HG03039 (cell line): ENCODE data around the gene DHRS1.

Experiments
- ATAC-seq: cut with Tn5 transposase; IDR thresholded peaks from one replicate; pipeline ENCODE4 v1.9.1; 2021; ENCODE audit warnings: mild to moderate bottlenecking, moderate library complexity; ENCODE audit not compliant: unreplicated experiment

Gene DHRS1

DNA sequence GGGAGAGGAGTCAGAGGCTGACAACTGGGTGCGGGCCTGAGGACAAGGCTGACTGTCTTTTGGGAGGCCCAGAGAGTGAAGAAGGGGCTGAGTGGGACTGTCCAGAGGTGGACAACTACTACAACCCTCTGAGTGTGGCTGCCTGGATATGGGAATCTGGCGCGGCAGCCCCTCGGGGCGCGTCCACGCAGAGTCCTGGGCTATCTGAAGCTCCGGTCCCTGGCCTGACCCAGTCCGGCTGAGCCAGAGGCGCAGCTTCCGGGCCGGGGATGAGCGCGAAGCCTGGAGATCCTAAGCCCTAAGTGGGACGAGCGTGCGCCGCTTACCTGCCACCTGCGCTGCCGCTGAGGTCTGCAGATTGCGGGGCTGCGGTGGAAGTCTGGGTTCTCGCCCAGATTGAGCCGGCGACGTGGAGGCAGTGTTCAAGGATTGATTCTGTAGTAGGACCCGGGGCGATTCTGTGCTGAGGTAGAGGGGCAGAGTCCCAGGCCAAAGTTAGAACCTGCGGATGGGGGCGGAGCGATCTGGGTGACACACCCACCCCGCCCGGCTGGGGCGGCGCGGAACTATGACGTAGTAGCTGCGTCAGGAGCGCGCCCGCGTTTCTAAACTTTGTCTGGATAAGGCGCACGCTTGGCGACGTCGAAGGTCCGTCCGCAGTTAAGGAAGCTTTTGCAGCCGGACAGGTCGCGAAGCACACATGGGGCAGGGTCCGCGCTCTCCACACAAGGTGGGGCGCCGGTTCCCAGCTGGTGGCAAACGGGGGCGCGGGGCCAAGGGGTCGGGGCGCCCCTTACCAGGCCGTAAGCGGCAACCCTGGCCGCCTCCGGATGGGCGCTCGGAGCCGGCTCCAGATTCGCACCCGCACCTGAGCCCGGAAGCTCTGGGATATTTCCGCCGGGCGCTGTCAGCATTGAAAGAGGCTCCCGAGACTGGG is at the start of gene DHRS1, which contains the start of gene NOP9:
DHRS1 (minus strand) TSS at position 526 of the 937 bp plus-strand sequence. CDS start 674 bp downstream, outside the sequence.
NOP9 (plus strand) TSS at position 596 of the 937 bp plus-strand sequence; CDS start at position 701, 105 bp downstream.
- peak; percentile 59 for ATAC-seq

DNA sequence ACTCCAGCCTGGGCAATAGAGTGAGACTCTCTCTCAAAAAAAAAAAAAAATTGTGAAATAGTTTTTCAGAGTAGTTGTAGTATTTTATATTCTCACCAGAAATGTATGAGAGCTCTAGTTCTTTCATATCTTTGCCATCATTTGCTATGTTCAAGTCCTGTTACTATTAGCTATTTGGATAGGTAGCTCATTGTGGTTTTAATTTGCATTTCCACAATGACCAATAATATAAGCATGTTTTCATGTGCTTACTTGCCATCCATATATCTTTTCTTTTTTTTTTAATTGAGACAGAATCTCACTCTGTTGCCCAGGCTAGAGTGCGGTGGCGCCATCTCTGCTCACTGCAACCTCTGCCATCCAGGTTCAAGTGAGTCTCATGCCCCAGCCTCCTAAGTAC is 48.6 kb upstream of the DHRS1 start:
- no peak for ATAC-seq

DNA sequence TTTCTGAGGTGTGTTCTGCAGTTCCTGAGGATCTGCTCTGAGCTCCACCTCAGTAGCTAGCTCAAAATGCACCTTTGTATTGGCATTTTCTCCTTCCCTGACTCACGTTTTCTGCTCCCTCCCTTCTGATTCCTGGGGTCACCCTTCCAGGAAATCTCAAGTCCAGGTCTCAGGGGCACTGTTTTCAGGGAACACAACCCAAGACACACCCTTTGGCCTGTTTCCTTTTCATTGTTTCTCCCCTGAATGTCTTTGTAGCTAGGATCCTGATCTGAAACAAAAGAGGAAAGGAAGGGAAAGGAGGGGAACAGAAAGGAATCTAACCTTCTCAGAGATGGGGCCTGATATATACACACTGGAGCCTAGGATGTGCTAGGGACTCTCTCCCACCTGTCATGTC is 47.6 kb upstream of the DHRS1 start:
- ATAC-seq = no peak

DNA sequence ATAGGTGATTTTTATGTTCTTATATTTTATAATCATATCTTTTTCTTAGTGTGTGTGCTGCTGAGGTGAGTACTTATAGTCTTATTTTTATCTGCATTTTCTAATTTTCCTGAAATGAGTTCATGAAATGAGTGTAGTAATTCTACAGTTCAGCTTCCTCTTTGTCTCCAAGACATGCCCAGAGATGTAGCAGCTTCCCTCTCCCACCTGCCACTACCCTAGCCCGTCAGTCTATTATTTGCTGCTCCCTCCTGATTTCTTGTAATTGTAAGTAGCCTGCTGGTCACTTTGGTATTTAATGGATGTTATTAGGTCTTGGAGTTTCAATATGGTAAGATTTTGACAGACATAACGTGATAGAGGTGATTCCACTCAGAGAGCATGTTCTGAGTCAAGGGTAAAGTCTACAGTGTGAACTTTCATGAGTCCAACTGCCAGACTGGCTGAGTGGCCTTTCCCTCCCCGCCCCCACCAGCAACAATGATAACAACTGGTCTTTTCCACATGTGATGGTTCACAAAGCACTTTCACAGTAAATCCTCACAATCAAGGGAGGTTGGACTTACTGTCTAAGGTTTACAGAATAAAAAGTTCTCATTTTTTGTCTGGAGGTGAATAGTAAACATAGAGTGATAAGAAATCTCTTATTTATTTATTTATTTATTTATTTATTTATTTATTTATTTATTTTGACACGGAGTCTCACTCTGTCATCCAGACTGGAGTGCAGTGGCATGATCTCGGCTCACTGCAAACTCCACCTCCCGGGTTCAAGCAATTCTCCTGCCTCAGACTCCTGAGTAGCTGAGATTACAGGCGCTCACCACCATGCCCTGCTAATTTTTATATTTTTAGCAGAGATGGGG is 44.4 kb upstream of the DHRS1 start:
- ATAC-seq = no peak

DNA sequence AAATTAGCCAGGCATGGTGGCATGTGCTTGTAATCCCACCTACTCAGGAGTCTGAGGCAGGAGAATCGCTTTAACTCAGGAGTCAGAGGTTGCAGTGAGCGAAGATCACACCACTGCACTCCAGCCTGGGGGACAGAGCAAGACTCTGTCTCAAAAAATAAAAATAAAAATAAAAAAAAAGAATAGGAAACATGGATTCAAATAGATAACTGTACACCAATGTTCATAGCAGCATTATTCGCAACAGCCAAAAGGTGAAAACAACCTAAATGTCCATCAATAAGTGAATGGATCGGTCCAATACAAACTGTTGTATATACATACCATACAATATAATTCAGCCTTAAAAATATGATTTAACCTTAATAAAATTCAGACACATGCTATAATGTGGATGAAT is 43.3 kb upstream of the DHRS1 start:
- ATAC-seq = no peak

DNA sequence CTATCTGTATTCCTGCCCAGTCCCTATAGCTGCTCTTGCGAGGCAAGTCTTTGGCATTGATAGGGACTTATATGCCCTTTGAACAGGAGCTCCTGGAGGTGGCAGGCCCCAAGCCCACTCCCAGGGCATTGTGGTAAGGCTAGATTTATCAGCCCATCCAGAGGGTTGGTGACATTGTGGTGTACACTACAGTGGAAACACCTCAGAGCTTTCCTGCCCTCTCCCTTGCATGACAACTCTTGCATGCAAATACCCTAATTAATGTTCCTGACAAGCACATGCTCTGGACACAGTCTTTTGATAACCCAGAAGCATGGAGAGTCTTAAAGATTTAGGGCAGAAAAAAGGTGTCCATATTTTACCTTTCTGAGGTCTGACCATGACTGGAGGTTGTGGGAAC is 41.0 kb upstream of the DHRS1 start:
- ATAC-seq = no peak

DNA sequence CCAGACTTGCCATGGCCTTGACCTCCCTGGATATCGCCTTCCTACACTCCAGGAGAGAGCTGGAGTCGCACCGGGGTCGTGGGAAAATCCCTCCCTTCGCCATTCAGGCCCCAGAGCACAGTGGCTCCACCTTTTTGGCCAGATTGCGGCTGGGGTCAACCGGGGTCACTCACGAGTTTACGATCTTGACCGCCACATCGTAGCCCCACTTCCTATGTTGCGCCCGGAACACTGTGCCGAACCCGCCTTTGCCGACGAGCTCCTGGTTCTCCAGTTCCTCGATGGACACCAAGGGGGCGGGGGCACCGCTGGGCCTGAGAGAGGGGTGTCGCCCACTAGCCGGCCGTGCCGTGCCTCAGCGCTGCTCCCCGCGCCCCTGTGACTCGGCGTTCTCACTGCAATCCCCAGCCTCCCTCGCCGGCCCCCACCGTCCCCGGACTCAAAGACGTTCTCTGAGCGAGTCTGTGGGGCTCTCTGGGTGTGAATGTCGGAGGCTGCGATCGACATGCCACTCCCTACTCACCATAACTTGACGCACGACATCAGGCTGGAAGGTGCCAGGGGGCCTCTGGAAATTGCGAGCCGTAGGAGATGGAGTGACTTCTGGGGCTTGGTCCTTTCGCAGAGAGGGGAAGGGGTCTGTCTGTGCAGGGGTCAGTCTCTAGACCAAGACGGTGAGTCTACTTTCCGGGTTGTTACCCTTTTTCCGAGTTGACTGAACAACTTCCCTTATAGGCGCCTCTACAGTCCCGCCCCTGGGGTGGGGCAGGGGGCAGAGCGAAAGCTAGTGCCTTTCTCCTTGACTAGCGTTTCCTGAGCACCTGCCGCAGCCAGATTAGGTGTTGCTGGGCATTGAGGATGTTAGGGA is 39.9 kb upstream of the DHRS1 start, which contains the start of gene RIPK3:
RIPK3 (minus strand) TSS at position 708 of the 868 bp plus-strand sequence; CDS start at position 543, 165 bp downstream.
- peak; percentile 65 for ATAC-seq

DNA sequence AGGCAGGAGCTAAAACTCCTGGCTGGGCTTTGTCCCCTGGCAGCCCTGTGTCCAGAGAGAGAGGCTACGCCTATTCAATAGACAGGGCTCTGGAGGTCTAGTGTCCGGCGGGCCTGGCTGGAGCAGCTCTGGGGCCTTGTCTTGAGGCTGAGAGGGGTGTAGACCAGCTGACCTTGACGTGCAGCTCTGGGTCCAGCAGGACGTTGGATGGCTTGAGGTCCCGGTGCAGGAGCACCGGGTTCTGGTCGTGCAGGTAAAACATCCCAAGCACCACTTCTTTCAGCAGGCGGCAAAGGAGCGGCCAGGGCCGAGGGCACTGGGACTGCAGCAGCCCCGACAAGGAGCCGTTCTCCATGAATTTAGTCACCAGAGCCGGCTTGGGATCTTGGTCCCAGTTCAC is 39.3 kb upstream of the DHRS1 start:
- ATAC-seq = no peak

DNA sequence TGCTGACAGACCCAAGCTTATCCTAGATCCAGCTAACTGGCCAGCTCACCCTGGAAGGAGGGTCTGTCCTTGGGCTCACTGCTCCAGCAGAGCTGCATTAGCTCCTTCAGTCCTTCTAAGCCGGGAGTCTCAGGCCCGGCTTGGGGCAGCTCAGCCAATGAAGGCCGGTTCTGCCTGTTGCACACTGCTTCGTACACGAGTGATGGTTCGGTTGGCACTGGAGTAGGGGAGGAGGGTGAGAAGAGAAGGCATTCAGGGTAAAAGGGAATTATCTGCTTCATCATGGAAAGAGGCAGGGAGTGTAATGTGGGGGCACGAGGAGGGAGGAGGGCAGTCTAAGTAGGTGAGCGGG is 38.2 kb upstream of the DHRS1 start:
- no peak for ATAC-seq

DNA sequence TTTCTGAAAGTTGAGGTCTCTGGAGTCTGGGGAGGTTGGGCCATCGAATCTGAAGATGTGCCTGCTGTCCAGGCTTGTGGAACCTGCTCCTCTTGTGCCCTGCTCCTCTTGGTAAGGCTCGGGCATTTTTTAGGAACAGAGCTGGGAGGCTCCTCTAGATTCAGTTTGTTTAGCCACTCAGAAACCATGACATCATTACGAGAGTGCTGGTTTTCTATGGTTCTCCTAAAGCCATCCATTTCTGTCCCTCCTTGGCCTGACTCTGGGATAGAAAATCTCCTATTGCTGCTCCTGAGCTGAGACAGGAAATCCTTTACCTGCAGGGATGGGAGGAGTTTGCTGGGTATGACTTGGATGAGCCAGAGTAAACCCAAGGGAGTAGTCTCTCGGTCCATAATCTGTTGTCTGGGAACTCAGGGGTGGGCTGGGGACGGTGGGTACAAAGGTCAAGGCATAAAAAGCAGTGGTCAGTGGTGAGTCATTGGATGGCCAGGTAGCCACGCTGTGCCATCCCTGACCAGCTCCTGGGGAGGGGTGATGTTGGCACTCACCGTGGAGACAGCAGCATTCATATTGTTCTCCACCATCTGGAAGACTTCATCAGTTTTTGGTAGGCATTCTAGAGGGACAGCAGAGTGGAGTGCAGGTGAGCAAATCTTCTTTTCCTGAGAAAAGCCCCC is 37.7 kb upstream of the DHRS1 start:
- ATAC-seq = no peak

DNA sequence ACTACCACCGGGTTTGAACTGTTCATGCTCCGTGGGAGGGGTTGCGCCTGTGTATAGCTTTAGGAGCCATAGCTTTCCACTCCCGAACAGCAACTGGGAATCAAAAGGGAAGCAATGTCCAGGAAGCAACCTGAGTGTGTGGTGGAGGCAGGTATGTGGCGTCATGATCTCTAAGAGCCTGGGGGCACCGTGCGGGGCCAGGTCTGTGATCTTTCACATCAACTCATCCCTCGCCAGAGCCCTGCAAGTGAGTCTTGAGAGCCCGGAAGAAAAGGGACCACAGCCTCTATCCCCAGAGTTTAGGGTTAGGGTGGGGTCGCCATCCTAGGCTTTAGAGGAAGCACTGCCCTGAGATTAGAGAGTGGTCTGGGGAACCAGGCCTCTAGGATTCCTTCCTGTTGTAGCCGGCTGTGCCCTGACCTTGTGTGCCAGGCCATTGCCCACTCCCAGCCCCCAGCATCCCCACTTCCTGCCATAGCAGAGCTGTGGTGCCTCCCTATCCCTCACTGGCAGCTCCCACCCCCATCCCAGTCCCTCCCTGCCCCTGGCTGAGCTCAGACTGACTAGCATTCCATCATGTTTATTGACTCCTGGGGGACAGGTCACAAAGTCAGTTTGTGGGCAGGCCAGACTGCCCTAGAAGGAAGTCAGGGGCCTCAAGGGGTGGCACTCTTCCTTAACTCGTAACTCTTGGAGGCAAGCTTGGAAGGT is 36.0 kb upstream of the DHRS1 start:
- no peak for ATAC-seq

DNA sequence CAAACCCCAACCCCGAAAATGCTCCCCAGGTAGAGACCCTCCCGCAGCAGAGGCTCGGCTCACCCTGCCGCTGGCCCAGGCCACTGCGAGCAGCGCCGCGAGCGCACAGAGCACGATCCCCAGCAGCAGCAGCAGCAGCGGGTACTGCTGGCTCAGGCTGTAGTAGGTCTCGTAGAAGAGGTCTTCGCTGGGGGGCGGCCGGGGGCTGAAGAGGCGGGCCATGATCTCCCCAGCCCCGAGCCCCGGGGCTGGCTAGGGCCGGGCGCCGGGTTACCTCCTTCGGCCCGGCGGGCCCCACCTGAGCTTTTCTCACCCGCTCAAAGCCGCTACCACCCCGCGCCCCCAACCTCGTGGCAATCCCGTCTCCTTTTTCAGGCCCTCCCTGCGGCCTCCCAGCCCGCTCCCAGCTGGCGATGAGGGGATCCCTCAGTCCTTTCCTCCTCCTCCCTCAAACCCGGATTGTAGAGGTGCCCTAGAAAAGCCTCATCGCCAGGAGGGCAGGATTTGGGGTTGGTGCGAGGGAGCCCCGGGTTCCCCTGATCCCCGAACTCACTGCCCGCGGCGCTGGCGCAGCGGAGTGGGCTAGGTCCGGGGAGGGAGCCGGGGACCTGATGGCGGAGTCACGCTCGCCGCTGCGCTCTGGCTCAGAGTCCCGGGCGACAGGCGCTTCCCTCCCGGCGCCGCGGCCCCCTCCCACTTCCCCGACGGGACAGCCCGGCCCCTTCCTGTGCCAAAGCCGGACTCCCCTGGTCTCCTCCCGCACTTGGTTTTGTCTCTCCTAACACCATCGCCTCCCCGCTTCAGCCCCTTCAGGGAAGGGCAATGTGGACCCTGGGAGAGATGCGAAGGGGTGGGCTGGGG is 35.1 kb upstream of the DHRS1 start, which contains the start of gene ADCY4:
ADCY4 (minus strand) TSS at position 641 of the 861 bp plus-strand sequence; CDS start at position 222, 419 bp downstream.
- no peak for ATAC-seq

DNA sequence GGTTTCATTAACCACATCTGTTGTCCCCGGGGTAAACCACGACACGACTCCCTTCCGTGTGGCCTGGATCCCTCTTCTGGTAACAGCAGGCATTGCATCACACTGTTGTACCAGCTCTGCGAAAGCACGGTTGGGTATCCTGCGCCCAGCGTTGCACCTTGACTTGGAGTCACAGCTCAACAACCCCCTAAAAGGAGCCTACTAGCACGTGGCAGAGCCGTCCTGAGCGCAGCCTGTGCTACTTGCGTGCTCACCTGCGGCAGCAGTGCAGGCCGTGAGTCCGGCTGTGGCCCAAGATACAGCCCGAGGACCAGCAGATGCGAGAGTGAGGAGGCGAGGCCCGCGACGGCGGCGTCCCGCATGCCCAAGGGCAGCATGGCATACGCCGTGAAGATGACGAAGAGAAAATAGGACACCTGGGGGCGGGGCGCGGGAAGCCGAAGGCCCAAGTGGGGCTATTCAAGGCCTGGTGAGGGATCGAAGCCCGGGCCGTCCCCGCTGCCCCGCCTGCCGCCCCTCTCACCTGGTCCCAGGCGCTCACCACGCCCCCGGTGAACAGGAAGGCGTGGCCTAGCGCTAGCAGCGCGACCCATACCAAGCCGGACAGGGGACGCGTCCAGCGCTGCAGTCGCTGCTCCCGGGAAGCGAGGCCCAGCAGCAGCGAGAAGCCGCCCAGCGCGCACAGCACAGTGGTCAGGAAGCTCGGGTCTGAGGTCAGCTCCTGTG is 32.9 kb upstream of the DHRS1 start:
- peak; percentile 76 for ATAC-seq

DNA sequence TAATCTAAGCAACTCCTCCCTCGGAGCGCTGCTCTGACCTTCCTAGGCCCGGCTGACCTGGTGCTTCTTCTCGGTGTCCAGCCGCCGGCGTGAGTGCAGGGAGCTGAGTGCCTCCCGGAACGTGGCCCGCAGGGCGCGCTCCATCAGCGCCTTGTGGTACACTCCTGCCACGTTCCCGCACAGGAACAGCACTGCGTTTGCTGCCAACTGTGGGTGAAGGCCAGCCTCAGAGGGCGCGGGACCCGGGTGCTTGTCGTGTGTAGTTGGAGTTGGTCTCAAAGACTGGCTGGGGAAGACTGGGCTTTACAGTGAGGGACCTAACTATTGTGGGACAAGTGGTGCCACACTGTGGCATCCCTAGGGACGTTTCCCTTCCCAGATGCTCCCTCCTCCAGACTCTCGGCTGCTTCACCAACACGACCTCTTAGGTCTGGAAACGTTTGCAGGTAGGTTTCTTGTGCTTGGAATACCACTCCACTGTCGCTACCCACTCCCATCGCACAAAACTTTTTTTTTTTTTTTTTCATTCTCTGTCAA is 32.2 kb upstream of the DHRS1 start:
- no peak for ATAC-seq

DNA sequence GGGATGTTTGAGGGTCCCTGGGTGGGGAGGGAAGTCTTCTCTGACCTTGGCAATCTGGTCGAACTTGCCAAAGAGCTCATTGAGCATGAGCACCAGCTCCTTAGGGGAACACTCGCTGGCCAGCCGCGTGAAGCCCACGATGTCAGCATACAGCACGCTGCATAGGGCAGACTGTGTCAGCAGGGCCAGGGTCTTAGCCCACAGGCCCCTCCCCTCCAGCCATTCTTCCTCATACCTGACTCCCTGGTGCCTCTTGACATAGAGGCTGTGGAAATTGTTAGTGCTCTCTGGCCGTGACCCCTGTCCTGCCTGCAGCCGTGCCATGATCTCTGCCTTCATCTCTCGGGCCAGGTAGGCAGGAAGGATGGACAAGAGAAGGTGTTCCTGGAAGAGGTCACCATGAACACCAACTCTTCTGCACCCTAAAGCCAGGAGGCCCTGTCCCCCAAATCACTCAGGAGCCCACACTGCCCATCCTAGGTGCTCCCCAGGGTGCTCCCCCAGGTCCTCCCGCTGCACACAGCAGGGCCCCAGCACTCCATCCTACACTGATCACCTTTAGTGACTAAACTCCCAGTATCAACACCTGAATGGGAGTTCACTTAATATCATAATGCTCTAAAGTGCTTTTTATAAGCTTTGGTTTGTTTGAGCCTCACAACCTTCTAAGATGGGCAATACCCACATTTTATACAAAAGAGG is 31.5 kb upstream of the DHRS1 start:
- ATAC-seq = no peak

DNA sequence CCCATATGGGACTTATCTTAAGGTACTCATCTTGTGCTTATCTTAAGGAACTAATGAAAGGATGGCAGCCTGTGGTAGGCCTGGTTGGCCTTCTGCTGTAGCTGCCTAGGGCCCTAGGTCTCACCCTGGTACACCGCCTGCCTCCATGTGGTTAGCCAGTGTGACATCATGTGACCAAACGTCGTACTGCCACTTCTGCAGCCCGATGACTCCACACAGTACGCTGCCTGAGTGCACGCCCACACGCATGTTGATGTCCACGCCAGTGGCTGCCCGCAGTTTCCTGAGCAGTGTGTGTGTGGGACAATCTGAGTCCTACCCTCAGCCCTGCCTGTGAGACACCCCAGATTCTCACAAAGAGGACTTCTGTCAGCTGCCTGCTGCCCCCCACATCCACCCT is 30.2 kb upstream of the DHRS1 start:
- no peak for ATAC-seq
